GM12801 (cell line): ENCODE results near the gene COL4A1.

Source experiments
- TF ChIP-seq, protein P1 (sequence below): IDR thresholded peaks from one replicate; pipeline ENCODE4 v1.5.1; 2011; ENCODE audit warnings: control low read depth; ENCODE audit not compliant: insufficient read length; ENCODE audit errors: extremely low read depth

Gene COL4A1

DNA sequence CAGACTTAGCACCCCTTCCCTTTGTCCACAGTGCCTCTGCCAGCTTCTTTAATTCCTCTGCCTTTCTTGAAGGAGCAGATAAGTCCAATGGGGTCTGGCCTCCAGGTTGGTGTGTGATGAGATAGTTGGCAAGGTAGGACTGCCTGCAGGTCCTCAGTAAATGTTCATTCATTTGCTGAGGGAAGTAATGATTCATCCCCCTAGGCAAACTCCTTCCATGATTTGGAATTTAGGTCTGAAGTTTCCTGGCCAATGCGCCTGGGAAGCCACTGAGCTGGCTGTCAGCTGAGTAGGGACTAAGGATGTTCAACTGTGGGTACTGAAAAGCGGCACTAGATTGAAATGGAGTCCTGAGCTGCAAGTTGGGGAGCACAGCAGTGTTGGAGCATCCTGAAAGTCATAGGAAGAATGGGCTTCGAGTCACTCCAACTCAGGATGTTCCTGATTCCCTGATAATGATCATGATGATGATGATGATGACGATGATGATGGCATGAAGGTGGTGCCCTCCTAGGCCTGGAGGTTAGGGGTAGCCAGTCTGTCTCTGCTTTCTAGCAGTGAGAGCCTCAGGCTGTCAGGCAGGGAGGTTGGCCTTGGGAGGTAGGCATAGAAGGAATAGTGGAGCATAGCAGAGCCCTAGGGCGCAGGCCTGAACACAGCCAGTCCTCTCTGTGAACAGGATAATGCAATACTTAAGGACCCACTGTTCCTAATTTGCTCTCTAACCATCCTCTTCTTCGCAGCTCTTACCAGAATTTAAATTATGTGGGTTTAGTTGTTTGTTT is 44.9 kb upstream of the COL4A1 start:
- TF ChIP-seq, protein P1, sequence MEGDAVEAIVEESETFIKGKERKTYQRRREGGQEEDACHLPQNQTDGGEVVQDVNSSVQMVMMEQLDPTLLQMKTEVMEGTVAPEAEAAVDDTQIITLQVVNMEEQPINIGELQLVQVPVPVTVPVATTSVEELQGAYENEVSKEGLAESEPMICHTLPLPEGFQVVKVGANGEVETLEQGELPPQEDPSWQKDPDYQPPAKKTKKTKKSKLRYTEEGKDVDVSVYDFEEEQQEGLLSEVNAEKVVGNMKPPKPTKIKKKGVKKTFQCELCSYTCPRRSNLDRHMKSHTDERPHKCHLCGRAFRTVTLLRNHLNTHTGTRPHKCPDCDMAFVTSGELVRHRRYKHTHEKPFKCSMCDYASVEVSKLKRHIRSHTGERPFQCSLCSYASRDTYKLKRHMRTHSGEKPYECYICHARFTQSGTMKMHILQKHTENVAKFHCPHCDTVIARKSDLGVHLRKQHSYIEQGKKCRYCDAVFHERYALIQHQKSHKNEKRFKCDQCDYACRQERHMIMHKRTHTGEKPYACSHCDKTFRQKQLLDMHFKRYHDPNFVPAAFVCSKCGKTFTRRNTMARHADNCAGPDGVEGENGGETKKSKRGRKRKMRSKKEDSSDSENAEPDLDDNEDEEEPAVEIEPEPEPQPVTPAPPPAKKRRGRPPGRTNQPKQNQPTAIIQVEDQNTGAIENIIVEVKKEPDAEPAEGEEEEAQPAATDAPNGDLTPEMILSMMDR, result no peak

DNA sequence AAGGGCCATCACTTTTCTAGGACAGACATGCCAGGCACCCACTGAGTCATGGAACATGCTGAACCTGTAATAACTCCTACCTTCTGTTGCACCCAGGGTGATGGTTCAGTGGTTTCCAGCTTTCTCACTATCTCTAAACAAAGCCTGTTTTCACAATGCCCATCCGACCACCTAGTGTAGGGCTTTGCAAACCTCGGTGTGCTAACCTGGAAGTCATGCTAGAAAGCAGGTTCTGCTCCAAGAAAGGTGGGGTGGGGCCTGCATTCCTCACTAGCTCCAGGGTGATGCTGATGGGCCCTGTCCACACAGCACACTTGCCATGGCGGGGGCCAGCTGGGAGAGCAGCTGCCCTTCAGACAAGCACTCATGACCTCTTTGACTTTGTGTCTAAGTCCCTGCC is 43.6 kb upstream of the COL4A1 start:
- TF ChIP-seq, protein P1, result no peak

DNA sequence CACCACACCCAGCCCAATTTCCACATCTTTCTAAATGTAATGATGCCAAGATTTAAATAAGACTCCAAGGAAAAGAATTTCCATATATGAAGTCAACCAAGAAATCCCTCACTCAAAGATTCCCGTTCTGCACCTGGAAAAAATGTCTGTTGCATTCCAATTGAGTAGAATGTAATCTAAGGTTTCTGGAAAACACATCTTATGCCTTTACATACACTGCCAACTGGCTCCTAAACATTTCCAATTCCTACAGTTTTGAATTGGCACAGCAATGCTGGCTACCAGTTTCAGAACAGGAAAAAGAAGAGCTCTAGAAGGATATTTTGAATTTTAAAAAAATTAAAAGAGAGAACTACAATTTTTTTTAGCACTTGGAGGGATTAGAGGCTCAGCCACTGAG is 43.1 kb upstream of the COL4A1 start:
- TF ChIP-seq, protein P1, result no peak

DNA sequence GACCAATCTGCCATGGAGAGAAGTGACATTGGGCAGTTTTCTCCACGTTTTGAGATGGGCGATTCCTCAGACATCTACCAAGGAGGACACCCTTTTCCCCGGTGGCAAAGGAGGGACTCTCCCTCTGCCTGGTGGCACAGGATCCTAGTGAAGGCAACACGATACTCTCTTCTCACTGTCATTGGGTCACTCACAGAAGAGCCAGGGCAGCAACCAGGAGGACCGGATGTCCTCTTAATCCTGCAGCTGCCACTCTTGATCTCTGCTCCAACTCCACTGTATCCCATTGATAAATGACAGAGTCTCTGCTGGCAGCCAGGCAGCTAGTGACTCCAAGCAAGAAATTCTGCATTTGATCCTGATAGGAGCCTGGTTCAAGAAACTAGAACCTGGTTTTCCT is 42.3 kb upstream of the COL4A1 start:
- TF ChIP-seq, protein P1, result no peak

DNA sequence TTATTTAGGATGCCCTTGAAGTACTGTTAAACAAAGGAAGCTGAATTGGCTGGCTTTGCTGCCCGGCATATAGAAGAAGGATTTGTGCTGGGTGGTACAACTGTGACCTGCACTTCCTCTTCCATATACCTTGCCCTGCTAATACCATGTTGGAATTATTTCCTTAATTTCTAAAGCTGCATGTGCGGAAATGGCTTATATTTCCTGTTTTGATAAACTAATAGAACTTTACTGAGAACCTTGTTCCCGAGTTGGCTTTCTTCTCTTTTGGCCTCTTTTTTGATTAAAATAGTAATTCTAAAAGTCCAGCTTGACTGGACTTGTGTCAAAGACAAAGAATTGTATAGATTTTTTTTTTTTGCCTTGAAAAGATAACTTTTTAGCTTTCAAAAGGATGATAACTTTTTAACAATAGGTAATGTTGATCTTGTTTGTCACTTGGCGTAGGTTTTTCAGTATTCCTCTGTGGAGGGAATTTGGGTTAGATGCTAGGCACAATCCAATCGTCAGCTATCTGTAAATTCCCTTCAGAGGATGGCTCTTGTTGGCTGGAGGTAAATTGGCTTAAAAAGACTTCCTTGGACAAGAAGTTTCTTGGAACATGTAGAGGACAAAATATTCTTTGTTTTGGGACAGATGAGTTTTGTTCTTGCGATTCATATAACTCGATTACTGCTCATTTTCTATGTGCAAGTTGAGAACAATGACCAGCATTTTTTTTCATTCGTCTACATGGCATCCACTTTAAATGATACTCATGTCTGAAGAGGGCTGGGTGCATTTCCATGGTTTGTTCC is 41.5 kb upstream of the COL4A1 start:
- TF ChIP-seq, protein P1, result no peak

DNA sequence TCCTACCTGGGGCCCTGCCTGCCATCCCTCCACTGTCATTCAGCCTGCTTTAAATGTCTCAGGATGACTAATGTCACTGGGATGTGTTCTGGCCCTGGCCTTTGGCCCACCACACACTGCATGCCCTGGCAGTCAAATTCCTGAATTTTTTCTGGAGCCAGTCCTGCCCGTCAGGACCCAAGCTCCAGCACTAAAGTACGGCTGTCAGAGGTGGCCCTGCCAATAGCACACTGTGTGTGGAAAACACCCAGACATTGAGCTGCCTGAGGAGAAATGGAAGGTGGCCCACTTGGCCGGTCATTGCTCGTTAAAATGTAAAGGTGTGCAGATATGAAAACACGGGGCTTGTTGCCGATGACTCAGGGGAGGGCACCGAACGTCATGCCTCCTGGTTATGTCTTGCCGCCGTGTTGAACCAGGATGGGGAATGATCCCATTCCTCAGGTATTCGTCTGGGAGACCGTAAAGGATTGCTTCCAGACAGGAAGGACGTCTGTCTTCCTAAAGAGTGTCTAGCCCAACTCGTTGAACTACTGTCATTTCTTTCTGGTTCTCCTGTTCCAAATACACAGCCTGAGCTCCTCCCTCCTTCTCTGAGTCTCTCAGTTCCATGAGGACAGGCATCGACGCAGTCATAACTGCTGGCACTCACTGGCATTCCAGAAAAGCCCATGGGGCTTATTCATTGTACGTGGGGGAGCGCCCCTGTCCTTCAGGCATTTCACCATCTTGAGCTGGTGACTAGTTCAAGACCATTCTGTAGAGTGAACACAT is 40.8 kb upstream of the COL4A1 start:
- TF ChIP-seq, protein P1, result no peak

DNA sequence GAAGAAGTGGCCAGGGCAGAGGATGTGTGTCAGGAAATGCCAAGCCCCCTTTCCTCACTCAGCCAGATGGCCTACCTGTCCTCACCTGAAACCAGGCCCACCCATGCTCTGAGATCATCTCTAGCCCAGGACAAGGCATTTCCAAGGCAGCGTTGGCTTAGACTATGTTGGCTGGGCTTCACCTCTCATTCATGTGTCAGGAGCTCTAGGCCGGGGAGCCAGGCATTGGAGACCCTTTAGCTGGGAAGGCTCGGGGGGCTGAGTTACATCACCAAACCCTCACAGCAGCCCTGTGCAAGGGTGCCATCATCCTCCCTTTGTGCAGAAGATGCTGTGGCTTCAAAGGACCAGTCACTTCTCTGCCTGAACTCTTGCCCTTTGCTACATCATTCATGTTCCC is 40.1 kb upstream of the COL4A1 start:
- TF ChIP-seq, protein P1, result no peak
